M059J (cell line): ENCODE results near the gene EPHB2. TPM values are rescaled to one million over a fixed set of nuclear protein-coding genes. Genes with fewer than 3 reads are reported as not detected.
A peak's percentile ranks its signal among the peaks of the same experiment; 100 is the strongest.

Source experiments
- DNase-seq: peaks from one replicate; pipeline ENCODE4 v3.0.0-alpha.2; 2012; ENCODE audit warnings: low read depth
- total RNA-seq: library from RNA; depleted of rRNA; stranded (reverse); fragments of >200 nt; shearing (Covaris generic); gene quantifications from 2 replicates; pipeline ENCODE4 v1.2.3, GENCODE V29; 2014; rRNA removed

The EPHB2 gene
- total RNA-seq, 1 experiment from 2014 or later, result 26.7 TPM

DNA sequence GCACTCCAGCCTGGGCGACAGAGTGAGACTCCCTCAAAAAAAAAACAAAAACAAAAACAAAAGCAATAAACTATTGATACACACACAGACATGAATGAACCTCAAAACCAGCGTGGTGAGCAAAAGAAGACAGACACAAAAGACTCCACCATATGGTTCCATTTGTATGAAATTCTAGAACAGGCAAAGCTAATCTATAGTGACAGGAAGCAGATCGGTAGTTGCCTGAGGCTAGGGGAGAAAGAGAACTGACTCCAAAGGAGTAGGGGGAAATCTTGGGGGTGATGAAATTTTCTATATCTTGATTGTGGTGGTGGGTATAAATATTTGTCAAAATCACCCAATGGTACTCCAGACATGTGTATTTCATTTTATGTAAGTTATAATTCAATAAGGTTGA lies 241.2 kb downstream of the EPHB2 start:
- no peak for DNase-seq

DNA sequence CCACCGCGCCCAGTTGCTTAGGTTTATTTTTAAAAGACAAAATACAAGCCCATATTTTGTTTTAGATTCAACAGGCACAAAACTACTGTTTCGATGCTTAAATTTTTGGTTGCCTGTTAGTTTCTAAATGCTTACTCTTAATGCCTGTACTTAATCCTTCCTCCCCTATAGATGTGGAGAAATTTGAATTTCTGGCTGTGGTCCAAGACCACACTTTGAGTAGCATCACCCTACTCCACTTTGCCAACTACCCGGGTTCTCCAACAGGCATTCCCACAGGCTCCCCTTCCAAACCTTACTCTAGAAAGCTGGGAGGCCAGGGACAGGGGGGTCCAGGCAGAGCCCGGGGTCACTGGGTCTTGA lies 242.0 kb downstream of the EPHB2 start:
- no peak for DNase-seq

DNA sequence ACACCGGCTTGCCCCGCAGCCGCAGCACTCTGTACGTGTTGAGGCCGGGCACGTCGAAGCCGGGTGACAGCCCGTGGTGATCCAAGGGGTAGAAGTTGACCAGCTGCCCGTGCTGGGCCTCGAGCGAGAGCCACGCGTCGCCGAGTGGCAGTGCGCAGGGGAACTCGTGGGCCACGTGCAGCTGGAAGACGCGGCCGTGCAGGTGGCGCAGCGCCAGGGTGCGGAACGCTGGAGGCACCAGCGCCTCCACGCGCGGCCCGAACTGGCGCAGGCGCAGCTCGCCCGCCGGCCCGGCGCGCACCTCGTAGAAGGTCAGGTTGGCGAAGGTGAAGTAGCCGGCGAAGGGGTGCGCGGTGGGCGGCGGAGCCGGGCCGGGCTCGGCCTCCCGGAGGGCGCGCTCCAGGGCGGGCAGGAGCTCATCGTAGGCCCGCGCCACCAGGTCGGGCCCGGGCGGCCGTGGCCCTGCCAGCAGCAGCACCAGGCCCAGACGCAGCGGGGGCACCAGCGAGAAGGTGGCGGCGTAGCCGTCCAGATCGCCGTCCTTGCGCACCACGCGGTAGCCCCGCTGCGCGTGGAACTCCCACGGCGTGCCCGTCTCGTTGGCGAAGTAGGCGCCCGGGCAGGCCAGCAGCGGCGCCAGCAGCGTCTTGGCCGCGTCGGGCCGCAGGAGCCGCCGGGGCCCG lies 242.6 kb downstream of the EPHB2 start:
- DNase-seq, result no peak

DNA sequence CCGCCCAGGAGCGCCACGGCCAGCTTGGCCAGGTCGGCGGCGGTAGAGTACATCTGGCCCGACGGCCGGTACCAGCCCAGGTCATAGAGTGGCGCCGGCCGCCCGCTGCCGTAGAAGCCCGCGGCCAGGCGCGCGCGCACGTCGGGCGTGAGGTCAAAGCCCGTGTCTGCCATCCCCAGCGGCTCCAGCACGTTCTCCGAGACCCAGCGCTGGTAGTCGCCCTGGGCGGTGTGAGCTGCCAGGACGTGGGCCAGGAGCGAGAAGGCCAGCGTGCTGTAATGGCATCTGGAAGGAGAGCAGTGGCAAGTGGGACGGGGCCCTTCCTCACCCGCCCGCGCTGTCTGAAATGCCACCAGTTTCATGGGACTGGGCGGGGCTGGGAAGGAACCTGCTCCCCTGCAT lies 243.1 kb downstream of the EPHB2 start:
- no peak for DNase-seq

DNA sequence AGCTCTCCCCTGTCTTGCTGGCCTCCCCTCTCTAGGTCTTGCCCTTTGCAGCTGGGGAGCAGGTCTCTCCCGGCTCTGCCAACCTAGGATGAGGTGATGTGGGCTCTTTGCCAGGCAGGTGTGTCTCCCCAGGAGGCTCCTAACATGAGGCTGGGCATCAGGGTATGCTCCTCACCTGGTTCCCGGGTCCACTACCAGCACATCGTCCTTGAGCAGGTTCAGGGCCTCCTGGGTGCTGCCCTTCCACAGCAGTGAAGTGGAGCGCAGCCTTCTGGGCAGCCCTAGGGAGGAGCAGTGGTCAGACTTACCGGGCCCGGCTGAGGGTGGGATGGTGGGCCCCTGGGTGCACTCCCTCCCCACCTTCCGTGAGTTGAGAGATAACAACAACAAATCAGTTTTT lies 244.5 kb downstream of the EPHB2 start:
- DNase-seq, result no peak

DNA sequence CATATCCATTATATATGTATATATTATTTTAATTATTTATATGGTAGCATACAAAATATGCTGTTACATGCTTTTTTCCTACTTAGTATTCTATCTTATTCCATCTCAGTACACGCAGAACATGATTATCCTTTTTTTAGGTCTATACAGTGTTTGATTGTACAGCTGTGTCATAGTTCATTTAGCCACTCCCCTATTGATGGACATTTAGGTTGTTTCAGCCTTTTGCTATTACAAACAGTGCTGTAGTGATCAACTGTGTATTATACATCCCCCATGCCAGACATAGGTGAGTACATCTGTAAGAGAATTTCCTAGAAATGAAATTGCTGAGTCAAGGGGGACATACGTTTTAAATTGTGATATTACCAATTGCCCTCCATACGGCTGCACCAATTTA lies 246.4 kb downstream of the EPHB2 start:
- DNase-seq, result no peak

DNA sequence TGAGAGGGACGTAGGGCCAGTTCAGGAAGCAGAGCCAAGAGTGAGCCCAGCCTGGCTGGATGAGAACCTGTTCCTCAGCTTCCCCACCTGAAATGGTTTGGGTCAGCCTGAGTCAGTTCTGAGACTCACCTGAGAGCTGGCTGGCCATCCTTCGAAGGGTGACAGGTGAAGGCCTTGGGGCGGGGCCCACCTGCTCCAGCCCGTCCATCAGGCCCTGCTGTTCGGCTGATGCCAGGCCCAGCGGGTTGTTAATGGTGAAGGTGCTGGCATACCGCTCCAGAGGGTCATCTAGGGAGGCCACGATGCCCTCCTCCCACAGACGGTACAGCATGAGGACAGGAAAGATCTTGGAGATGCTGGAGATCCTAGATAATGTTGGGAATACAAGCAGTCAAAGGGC lies 247.9 kb downstream of the EPHB2 start:
- DNase-seq, result no peak

DNA sequence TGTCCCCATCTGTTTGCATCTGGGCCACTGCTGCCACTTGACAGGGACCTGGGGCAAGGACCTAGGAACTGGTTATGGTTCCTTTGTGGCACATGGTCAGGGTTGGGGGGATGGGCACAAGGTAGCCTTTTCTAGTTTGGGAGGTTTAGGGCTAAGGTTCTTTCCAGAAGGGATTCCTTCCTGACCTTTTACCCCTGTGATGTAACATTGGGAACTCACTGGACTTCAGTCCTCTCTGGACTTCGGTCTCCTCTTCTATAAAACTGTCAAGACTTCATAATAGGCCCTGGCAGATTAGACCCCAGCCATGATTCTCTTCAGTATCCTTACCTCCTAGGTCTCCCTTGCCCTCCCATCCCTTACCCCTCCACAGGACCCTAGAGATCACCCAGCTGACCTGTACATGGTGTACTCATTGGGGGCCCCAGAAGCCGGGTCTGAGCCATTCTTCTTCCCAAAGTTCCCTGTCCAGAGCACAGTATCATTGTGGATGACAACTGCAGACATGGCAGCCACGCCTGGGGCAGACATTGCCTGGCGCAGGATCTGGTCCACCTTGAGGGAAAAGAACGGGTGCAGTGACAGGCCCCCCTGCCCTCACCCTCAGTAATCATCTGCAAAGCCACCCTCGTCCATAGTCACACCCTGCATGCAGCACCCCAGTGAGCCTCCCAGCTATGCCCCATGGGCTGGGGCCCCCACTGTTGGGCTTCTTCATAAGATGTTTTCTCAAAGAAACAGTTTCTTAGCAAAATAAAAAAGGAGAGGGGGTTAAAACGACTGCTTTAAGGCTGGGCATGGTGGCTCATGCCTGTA lies 249.1 kb downstream of the EPHB2 start:
- DNase-seq, result no peak

DNA sequence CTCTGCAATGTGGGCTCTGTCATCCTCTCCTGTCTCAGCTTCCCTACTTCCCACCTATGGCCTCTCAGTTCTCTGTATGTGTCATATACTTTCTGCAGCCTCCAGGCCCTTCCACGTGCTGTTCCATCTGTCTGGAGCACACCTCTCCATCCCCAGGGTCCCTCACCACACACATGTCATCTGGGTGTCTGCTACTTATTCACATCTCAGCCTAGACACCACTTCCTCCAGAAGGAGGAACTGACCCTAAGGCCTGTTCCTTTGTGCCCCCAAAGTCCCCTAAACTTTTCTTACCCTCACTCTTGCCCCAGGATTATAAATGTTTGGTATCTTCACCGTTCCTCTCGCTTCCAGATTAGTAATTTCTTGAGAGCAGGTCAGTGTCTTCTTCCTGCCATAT lies 251.9 kb downstream of the EPHB2 start:
- no peak for DNase-seq

DNA sequence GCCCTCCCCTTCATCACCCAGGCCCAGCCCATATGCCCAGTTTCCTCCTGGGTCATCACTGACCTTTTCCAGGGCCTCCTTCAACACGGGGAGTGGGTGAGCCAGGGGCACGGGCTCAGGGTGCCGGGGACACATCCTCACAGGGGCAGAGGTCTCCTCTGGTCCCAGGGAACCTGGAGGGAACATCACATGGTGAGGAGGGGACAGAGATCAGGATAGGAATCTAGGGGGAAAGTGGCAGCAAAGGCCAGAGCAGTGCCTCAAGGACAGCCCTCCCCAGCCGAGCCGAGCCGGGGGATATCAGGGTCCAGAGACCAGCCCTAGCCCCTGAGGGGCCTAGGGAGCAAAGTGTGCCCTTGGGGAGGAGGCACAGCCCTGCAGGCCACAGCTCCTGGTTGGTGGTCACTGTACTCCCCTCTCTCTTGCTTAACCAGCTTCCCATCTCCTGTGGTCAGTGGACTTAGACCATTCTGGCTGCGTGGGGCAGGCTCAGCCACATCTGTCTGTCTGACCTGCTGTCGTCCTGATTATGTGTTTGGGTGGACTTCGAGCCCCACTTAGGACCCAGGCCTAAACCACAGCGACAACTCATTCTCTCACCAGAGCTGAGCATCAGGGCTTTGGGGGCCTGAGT lies 252.5 kb downstream of the EPHB2 start:
- DNase-seq, result no peak

DNA sequence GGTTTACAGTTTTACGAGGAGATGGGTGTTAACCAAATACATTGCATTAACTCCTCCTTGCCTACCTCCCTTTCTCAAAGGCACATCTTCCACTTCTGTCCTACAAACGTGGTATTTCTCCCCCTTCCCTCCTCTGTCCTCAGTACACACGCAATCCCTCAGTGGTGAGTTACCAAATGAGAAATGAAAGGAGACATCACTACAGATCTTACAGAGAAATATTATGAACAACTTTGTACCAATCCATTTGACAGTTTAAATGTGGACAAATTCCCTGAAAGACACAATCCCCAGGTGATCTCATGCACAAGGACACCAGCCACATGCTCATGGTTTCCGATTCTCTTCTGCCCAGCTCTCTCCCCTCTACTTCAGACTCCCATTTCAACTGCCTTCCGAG lies 255.7 kb downstream of the EPHB2 start:
- no peak for DNase-seq

DNA sequence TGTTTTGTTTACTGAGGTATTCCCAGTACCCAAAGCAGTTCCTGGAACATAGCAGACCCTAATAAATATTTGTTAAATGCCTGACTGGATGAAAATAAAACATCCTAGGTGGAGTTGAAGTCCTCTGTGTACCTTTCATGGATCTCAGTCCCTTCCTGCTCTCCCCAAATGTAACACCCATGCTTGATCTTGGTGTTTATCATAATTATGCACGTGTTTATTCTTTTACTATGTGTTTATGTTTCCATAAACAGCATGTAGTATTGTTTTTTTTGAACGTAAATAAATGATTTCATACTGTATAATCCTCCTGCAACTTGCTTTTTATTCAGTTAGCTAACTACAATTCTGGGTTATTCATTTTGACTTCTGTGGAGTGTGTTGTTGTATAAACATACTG lies 257.2 kb downstream of the EPHB2 start:
- no peak for DNase-seq

DNA sequence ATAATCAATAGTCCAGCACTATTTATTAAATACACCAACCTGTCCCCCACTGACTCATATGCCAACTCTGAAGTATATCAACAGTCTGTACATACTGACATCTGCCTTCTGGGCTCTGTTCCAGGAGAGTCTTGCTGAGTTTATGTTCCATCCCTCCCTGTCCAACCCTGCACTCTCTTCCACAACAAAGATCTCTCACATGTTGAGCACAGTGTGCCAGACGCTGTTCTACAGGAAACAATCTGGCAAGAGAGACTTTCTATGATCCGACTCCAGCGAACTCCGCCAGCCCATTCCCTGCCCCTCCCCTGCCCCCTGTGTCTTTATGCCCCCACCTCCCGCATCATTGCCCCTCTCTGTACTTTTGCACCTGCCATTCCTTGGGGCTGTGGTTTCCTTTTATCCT lies 258.7 kb downstream of the EPHB2 start:
- DNase-seq, result peak; percentile 66

DNA sequence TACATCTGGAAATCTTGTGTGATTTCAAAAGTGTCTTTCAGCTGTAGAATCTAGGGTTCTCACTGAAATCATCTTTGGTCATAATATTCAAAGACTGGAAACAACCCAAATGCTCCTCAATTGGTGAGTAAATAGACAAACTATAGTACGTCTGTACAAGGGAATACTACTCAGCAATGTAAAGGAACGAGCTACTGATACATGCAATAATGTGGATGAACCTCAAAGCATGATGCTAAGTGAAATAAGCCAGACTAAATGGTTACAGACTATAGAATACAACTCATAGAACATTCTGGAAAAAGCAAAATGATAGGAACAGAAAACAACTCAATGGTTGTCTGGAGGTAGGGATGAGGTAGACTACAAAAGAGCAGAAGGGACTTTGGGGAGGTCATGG lies 259.5 kb downstream of the EPHB2 start:
- DNase-seq, result no peak

Other genes with a start within 250 kb of the EPHB2 start
- not detected in 2 replicates for gene EPHA8, start 147.3 kb upstream of the EPHB2 start, total RNA-seq
- not detected in 2 replicates for gene C1QA, start 74.2 kb upstream of the EPHB2 start, total RNA-seq
- gene C1QC, start 67.2 kb upstream of the EPHB2 start, total RNA-seq, result not detected in 2 replicates
- not detected in 2 replicates for gene C1QB, start 57.6 kb upstream of the EPHB2 start, total RNA-seq